H9 (cell line): ENCODE measurements around the gene COPB2. TPM values are rescaled to one million over a fixed set of nuclear protein-coding genes. Genes with fewer than 3 reads are reported as not detected.

Experiments used
- DNase-seq: peaks from one replicate; pipeline ENCODE4 v3.0.0-alpha.2; 2017
- H2AFZ ChIP-seq: one replicate; pipeline ENCODE4 v1.6.1; 2013; ENCODE audit warnings: mild to moderate bottlenecking, low read length, control low read depth, moderate library complexity
- H2AK5ac ChIP-seq: 2 replicates; pipeline ENCODE4 v1.6.1; 2013; ENCODE audit warnings: low read length, control low read depth, mixed read lengths; ENCODE audit not compliant: insufficient read length
- H2BK120ac ChIP-seq: one replicate; pipeline ENCODE4 v1.6.1; 2013; ENCODE audit warnings: low read depth, mild to moderate bottlenecking, low read length, control low read depth, inconsistent platforms; ENCODE audit not compliant: poor library complexity, severe bottlenecking
- H2BK12ac ChIP-seq: 2 replicates; pipeline ENCODE4 v1.6.1; 2013; ENCODE audit warnings: low read length, control low read depth, mixed read lengths, low read depth; ENCODE audit not compliant: insufficient read length
- H2BK15ac ChIP-seq: 2 replicates; pipeline ENCODE4 v1.6.1; 2013; ENCODE audit warnings: low read depth, low read length, control low read depth
- H2BK20ac ChIP-seq: one replicate; pipeline ENCODE4 v1.6.1; 2013; ENCODE audit warnings: low read depth, mild to moderate bottlenecking, low read length, control low read depth, inconsistent platforms; ENCODE audit not compliant: poor library complexity, severe bottlenecking
- H2BK5ac ChIP-seq: 2 replicates; pipeline ENCODE4 v1.6.1; 2013; ENCODE audit warnings: low read length, control low read depth, mixed read lengths; ENCODE audit not compliant: insufficient read length
- H3K14ac ChIP-seq: 2 replicates; pipeline ENCODE4 v1.6.1; 2013; ENCODE audit warnings: low read length, control low read depth; ENCODE audit not compliant: insufficient read depth
- H3K18ac ChIP-seq: 2 replicates; pipeline ENCODE4 v1.6.1; 2013; ENCODE audit warnings: low read depth, mild to moderate bottlenecking, mixed read lengths, low read length, control low read depth; ENCODE audit not compliant: insufficient read length
- H3K23ac ChIP-seq: 2 replicates; pipeline ENCODE4 v1.6.1; 2013; ENCODE audit warnings: low read length, control low read depth, mixed read lengths, low read depth; ENCODE audit not compliant: insufficient read length
- H3K23me2 ChIP-seq: 2 replicates; pipeline ENCODE4 v1.6.1; 2013; ENCODE audit warnings: low read depth, mild to moderate bottlenecking, mixed read lengths, low read length, control low read depth; ENCODE audit not compliant: insufficient read length, poor library complexity, severe bottlenecking
- H3K27ac ChIP-seq: 2 replicates; pipeline ENCODE4 v1.5.1; 2013; ENCODE audit warnings: low read length, control low read depth, mixed read lengths, low read depth; ENCODE audit not compliant: insufficient read length
- H3K27me3 ChIP-seq: 2 replicates; pipeline ENCODE4 v1.6.1; 2013; ENCODE audit warnings: low read length, control low read depth, inconsistent platforms; ENCODE audit not compliant: insufficient read depth
- H3K4ac ChIP-seq: 2 replicates; pipeline ENCODE4 v1.6.1; 2013; ENCODE audit warnings: low read depth, mild to moderate bottlenecking, control low read depth, inconsistent platforms, low read length, moderate library complexity
- H3K4me1 ChIP-seq: 2 replicates; pipeline ENCODE4 v1.6.1; 2013; ENCODE audit warnings: low read length, control low read depth, inconsistent platforms; ENCODE audit not compliant: insufficient read depth
- H3K4me2 ChIP-seq: 2 replicates; pipeline ENCODE4 v1.6.1; 2013; ENCODE audit warnings: low read length, control low read depth, mixed read lengths; ENCODE audit not compliant: insufficient read length, insufficient read depth
- H3K56ac ChIP-seq: 2 replicates; pipeline ENCODE4 v1.6.1; 2013; ENCODE audit warnings: low read depth, mild to moderate bottlenecking, mixed read lengths, low read length, control low read depth; ENCODE audit not compliant: insufficient read length
- H3K79me1 ChIP-seq: 2 replicates; pipeline ENCODE4 v1.6.1; 2013; ENCODE audit warnings: low read depth, mild to moderate bottlenecking, moderate library complexity, low read length, control low read depth, inconsistent platforms; ENCODE audit not compliant: insufficient read depth, poor library complexity, severe bottlenecking
- H3K79me2 ChIP-seq: 2 replicates; pipeline ENCODE4 v1.6.1; 2013; ENCODE audit warnings: low read length, control low read depth, inconsistent platforms; ENCODE audit not compliant: insufficient read depth
- H3K9ac ChIP-seq: 2 replicates; pipeline ENCODE4 v1.6.1; 2013; ENCODE audit warnings: low read length, control low read depth, mixed read lengths; ENCODE audit not compliant: insufficient read length; ENCODE audit errors: extremely low read depth
- H3K9me3 ChIP-seq: one replicate; pipeline ENCODE4 v1.6.1; 2013; ENCODE audit warnings: low read depth, low read length, inconsistent platforms; ENCODE audit not compliant: control insufficient read depth
- H3T11ph ChIP-seq: one replicate; pipeline ENCODE4 v1.6.1; 2013; ENCODE audit warnings: mild to moderate bottlenecking, low read length, control low read depth, inconsistent platforms
- H4K20me1 ChIP-seq: one replicate; pipeline ENCODE4 v1.6.1; 2013; ENCODE audit not compliant: control insufficient read depth, insufficient read length, insufficient read depth
- H4K5ac ChIP-seq: 2 replicates; pipeline ENCODE4 v1.6.1; 2013; ENCODE audit warnings: low read depth, mild to moderate bottlenecking, mixed read lengths, low read length, control low read depth; ENCODE audit not compliant: insufficient read length
- H4K8ac ChIP-seq: replicated peaks from 2 replicates; pipeline ENCODE4 v1.6.1; 2013; ENCODE audit warnings: low read length, control low read depth, mixed read lengths, low read depth; ENCODE audit not compliant: insufficient read length
- H4K91ac ChIP-seq: 2 replicates; pipeline ENCODE4 v1.6.1; 2013; ENCODE audit warnings: low read depth, mild to moderate bottlenecking, moderate library complexity, mixed read lengths, low read length, control low read depth; ENCODE audit not compliant: insufficient read length
- H3K27ac Mint-ChIP-seq, 3 experiments: 2 replicates in 2 of 3; 3 replicates in 1 of 3; pipeline ENCODE4 v1.8.0; 2020 to 2021; ENCODE audit warnings: mixed read lengths in 3 of 3, mild to moderate bottlenecking in 1 of 3, moderate library complexity in 1 of 3
- H3K27me3 Mint-ChIP-seq: 2 replicates; pipeline ENCODE4 v1.8.0; 2021; ENCODE audit warnings: low read depth, mild to moderate bottlenecking, moderate library complexity, mixed read lengths
- H3K36me3 Mint-ChIP-seq, 3 experiments: 2 replicates in 2 of 3; 3 replicates in 1 of 3; pipeline ENCODE4 v1.8.0; 2020 to 2021; ENCODE audit warnings: low read depth in 3 of 3, mixed read lengths in 3 of 3; ENCODE audit not compliant: insufficient read depth in 1 of 3
- H3K4me1 Mint-ChIP-seq, 2 experiments: 2 replicates each; pipeline ENCODE4 v1.8.0; 2020; ENCODE audit warnings: mixed read lengths in 2 of 2
- H3K4me3 Mint-ChIP-seq, 2 experiments: 2 replicates in 1 of 2; 3 replicates in 1 of 2; pipeline ENCODE4 v1.8.0; 2020 to 2021; ENCODE audit warnings: mild to moderate bottlenecking in 2 of 2, mixed read lengths in 2 of 2, moderate library complexity in 1 of 2
- H3K9me3 Mint-ChIP-seq, 2 experiments: 2 replicates in 1 of 2; 3 replicates in 1 of 2; pipeline ENCODE4 v1.8.0; 2020; ENCODE audit warnings: mild to moderate bottlenecking in 2 of 2, mixed read lengths in 2 of 2, moderate library complexity in 1 of 2
- CTCF ChIP-seq: fragments of 200-600 bp; sonication (generic); conservative IDR thresholded peaks from 3 replicates; pipeline ENCODE4 v1.8.0; 2021; ENCODE audit warnings: antibody characterized with exemption, mild to moderate bottlenecking
- WGBS: extraction: QIAGEN DNeasy Blood & Tissue Kit; methylation state at CpG from one replicate; pipeline ENCODE4 v1.1.7; 2013; ENCODE audit warnings: missing lambda C conversion rate, low lambda C conversion rate, mixed read lengths; ENCODE audit not compliant: insufficient read length; ENCODE audit errors: extremely low coverage; 5-methylcytosine and 5-hydroxymethylcytosine counted together
- total RNA-seq: library from RNA; stranded (reverse); gene quantifications from 2 replicates; pipeline ENCODE4 v1.2.1, GENCODE V29; 2021

Gene COPB2
- total RNA-seq, 1 experiment from 2014 or later: 121 TPM

- no peak overlapping the region for H3K27ac ChIP-seq
- no peak overlapping the region for H4K8ac ChIP-seq
- H3K23me2 ChIP-seq: no peaks in the 10 kb centered on the region
- no peaks in the 10 kb centered on the region for H3K79me1 ChIP-seq
- H3K56ac ChIP-seq: no peak overlapping the region
- H3K18ac ChIP-seq: no peak overlapping the region
- no CpG with 5 or more reads among the region's 4 CpGs for WGBS
- no peak for TF ChIP-seq CTCF
- no peak overlapping the region for H2BK12ac ChIP-seq
- H2AFZ ChIP-seq: no peak overlapping the region
- H3K4me2 ChIP-seq: no peak overlapping the region
- H2BK5ac ChIP-seq: no peak overlapping the region
- no peak for DNase-seq
- no peak overlapping the region for H3T11ph ChIP-seq
- no peak overlapping the region for H4K5ac ChIP-seq
- H3K9me3 Mint-ChIP-seq: no peaks in the 10 kb centered on the region
- no peak overlapping the region for H2AK5ac ChIP-seq
- H3K23ac ChIP-seq: no peak overlapping the region
- no peaks in the 10 kb centered on the region for H3K79me2 ChIP-seq
- no peak overlapping the region for H3K9ac ChIP-seq
- H3K27me3 Mint-ChIP-seq: peaks cover 6% of the 10 kb centered on the region
- H3K27me3 ChIP-seq: no peaks in the 10 kb centered on the region
- no peak overlapping the region for H2BK20ac ChIP-seq
- no peak overlapping the region for H3K14ac ChIP-seq
- no peak overlapping the region for H4K91ac ChIP-seq
- no peaks in the 10 kb centered on the region for H3K36me3 Mint-ChIP-seq
- no peak overlapping the region for H3K4me3 Mint-ChIP-seq
- no peak overlapping the region for H2BK15ac ChIP-seq
- no peaks in the 10 kb centered on the region for H3K4me1 ChIP-seq
- peaks cover 13 to 17% of the 10 kb centered on the region in 2 experiments for H3K4me1 Mint-ChIP-seq
- no peaks in the 10 kb centered on the region for H4K20me1 ChIP-seq
- H3K4ac ChIP-seq: no peak overlapping the region
- H2BK120ac ChIP-seq: no peak overlapping the region
- H3K27ac Mint-ChIP-seq: no peak overlapping the region; a peak in 1 of 7 replicates
- H3K9me3 ChIP-seq: no peaks in the 10 kb centered on the region
Measured at GRCh38 chr3:139308560-139308959, 80.9 kb downstream of the COPB2 start.
